Right lobe of liver (tissue), 6 donors: ENCODE data around the gene ARL3. TPM values are rescaled to one million over a fixed set of nuclear protein-coding genes. Genes with fewer than 3 reads are reported as not detected.

Experiments used
- ATAC-seq, 4 donors: fragments of 200-7000 bp; cut with Tn5 transposase; one replicate each; pipeline ENCODE4 v1.9.1; 2020; ENCODE audit warnings: mild to moderate bottlenecking in 4 of 4, moderate library complexity in 4 of 4
- DNase-seq, 3 donors: peaks; one replicate each; pipeline ENCODE4 v3.0.0-alpha.2; 2020
- H3K27ac ChIP-seq, 3 donors: fragments of 200-600 bp; one replicate each; pipeline ENCODE4 v1.8.0; 2022
- H3K27me3 ChIP-seq, 2 donors: fragments of 200-600 bp; one replicate each; pipeline ENCODE4 v1.8.0; 2022
- H3K36me3 ChIP-seq, 4 donors: fragments of 200-600 bp; sonication (generic) in 1 of 4; one replicate each; pipeline versions ENCODE4 v1.5.1 to v1.8.0; 2017 to 2022; ENCODE audit warnings: control low read depth in 1 of 4
- H3K4me1 ChIP-seq, 4 donors: fragments of 200-600 bp; sonication (generic) in 1 of 4; one replicate each; pipeline versions ENCODE4 v1.5.1 to v1.8.0; 2017 to 2022; ENCODE audit warnings: control low read depth in 1 of 4
- H3K4me3 ChIP-seq, 3 donors: fragments of 200-600 bp; one replicate each; pipeline ENCODE4 v1.8.0; 2022
- H3K9me3 ChIP-seq, 4 donors: fragments of 200-600 bp; sonication (generic) in 1 of 4; one replicate each; pipeline versions ENCODE4 v1.5.1 to v1.8.0; 2017 to 2022; ENCODE audit warnings: control low read depth in 1 of 4
- CTCF ChIP-seq, 4 donors: fragments of 200-600 bp in 3 of 4; fragments of 450-650 bp in 1 of 4; IDR thresholded peaks; one replicate each; pipeline versions ENCODE4 v1.5.1 to v1.8.0; 2016 to 2022; ENCODE audit warnings: antibody characterized with exemption in 4 of 4, mild to moderate bottlenecking in 2 of 4
- POLR2A ChIP-seq: fragments of 450-650 bp; IDR thresholded peaks from one replicate; pipeline ENCODE4 v1.6.1; 2017; ENCODE audit warnings: antibody characterized with exemption, mild to moderate bottlenecking
- WGBS: methylation state at CpG from one replicate; pipeline ENCODE4 v1.1.6; 2018; ENCODE audit warnings: low coverage, low lambda C conversion rate; ENCODE audit not compliant: insufficient coverage; ENCODE audit errors: missing lambda C conversion rate; 5-methylcytosine and 5-hydroxymethylcytosine counted together
- intact Hi-C, 2 donors: fragments of 100-400 bp; cut with DNase I; formaldehyde crosslinking; loops; one replicate each; pipeline versions ENCODE4 v1.11.2 to v1.14.1; 2022
- total RNA-seq, 6 experiments: library from RNA; depleted of rRNA in 2 of 6; stranded (reverse); fragments of >200 nt in 2 of 6; fragmentation: NEBNext Ultra II Directional in 3 of 6; extraction: Animal tissue kit (Norgen Biotek cat#: 25700) in 3 of 6; gene quantifications; one replicate each; pipeline versions ENCODE4 v1.1.0 to v1.2.4, GENCODE V29; 2016 to 2023
- donor health status: DM: no; HTN: yes; CAD: no.
- donor health status: DM: no; HTN: no; CAD: no.
- donor health status: DM: no; HTN: no; CAD: no.
- donor health status: DM: no; HTN: yes; CAD: no.
- donor health status: DM: no; HTN: yes; CAD: no.

The ARL3 gene
- total RNA-seq, 6 experiments from 2014 or later, result 1.1 to 3.3 (median 2.3) TPM

- no peaks in the 10 kb centered on the region for H3K27me3 ChIP-seq
- H3K4me1 ChIP-seq, result peaks cover 0 to 21% (median 2%) of the 10 kb centered on the region in 4 donors
- 63% methylated on average over 5 of the region's 12 CpGs for WGBS
- H3K27ac ChIP-seq, result no peak overlapping the region
- intact Hi-C loops, result no loop called here
- H3K9me3 ChIP-seq, result no peaks in the 10 kb centered on the region
- H3K36me3 ChIP-seq, result peaks cover 7 to 35% (median 15%) of the 10 kb centered on the region in 4 donors
- no peak overlapping the region for H3K4me3 ChIP-seq
- ATAC-seq, result no peak
- peak in 1 of 3 donors; percentile 46 for DNase-seq
- TF ChIP-seq POLR2A (no peak), CTCF (IDR thresholded peaks at IDR 0.05) (no peak)
Measured at GRCh38 chr10:102654969-102655368, 59.2 kb downstream of the ARL3 start.

- Histone ChIP-seq H3K27me3 (no peaks in the 10 kb centered on the region), H3K4me1 (peaks cover 0 to 25% (median 5%) of the 10 kb centered on the region in 4 donors), H3K9me3 (no peaks in the 10 kb centered on the region), H3K36me3 (peaks cover 7 to 35% (median 15%) of the 10 kb centered on the region in 4 donors), H3K4me3 (no peak overlapping the region), H3K27ac (no peak overlapping the region)
- no peak for TF ChIP-seq POLR2A
- WGBS, result no CpG with 5 or more reads among the region's 7 CpGs
- DNase-seq, result no peak
- ATAC-seq, result no peak
- intact Hi-C loops, result no loop called here
Measured at GRCh38 chr10:102654566-102654965, 59.6 kb downstream of the ARL3 start.

GRCh38 chr10:102653060-102653459 is 61.1 kb downstream of the ARL3 start:
- Histone ChIP-seq H3K36me3 (peaks cover 7 to 35% (median 15%) of the 10 kb centered on the region in 4 donors), H3K27ac (no peak overlapping the region), H3K27me3 (no peaks in the 10 kb centered on the region), H3K4me1 (peaks cover 0 to 37% (median 12%) of the 10 kb centered on the region in 4 donors), H3K9me3 (no peaks in the 10 kb centered on the region), H3K4me3 (no peak overlapping the region)
- DNase-seq (no peak), ATAC-seq (no peak)
- intact Hi-C loops, result no loop called here
- 100% methylated on average over 1 of the region's 1 CpG for WGBS
- TF ChIP-seq CTCF (IDR thresholded peaks at IDR 0.05) (no peak), POLR2A (no peak)

GRCh38 chr10:102652170-102652916 is 61.9 kb downstream of the ARL3 start:
- H3K36me3 ChIP-seq, result peaks cover 7 to 35% (median 15%) of the 10 kb centered on the region in 4 donors
- H3K4me3 ChIP-seq, result no peak overlapping the region
- peaks cover 0 to 37% (median 14%) of the 10 kb centered on the region in 4 donors for H3K4me1 ChIP-seq
- ATAC-seq (peak in 1 of 4 donors; percentile 7), DNase-seq (peak in 1 of 3 donors; percentile 15)
- intact Hi-C loops, result no loop called here
- 63% methylated on average over 12 of the region's 12 CpGs for WGBS
- H3K27ac ChIP-seq, result no peak overlapping the region
- no peaks in the 10 kb centered on the region for H3K27me3 ChIP-seq
- no peaks in the 10 kb centered on the region for H3K9me3 ChIP-seq
- TF ChIP-seq CTCF (IDR thresholded peaks at IDR 0.05) (no peak), POLR2A (no peak)

GRCh38 chr10:102651455-102652169 is 62.6 kb downstream of the ARL3 start:
- Histone ChIP-seq H3K4me1 (peaks cover 0 to 40% (median 18%) of the 10 kb centered on the region in 4 donors), H3K27ac (no peak overlapping the region), H3K4me3 (no peak overlapping the region), H3K27me3 (no peaks in the 10 kb centered on the region), H3K9me3 (no peaks in the 10 kb centered on the region), H3K36me3 (peaks cover 5 to 29% (median 12%) of the 10 kb centered on the region in 4 donors)
- TF ChIP-seq CTCF (IDR thresholded peaks at IDR 0.05), result no peak
- no peak for TF ChIP-seq POLR2A
- WGBS, result no CpG with 5 or more reads among the region's 11 CpGs
- intact Hi-C loops, result no loop called here
- DNase-seq, result peak in 2 of 3 donors; percentile 16 to 49
- no peak for ATAC-seq
